ENCODE results near the gene ASIC1. TPM values are rescaled to one million over a fixed set of nuclear protein-coding genes. Genes with fewer than 3 reads are reported as not detected.

ASIC1 gene
- total and polyA plus RNA-seq, 2 of the 13 experiments (the other 11 are each of a cell fraction or from before 2014, with no cell fraction given), result 0.44 to 1.5 TPM

DNA sequence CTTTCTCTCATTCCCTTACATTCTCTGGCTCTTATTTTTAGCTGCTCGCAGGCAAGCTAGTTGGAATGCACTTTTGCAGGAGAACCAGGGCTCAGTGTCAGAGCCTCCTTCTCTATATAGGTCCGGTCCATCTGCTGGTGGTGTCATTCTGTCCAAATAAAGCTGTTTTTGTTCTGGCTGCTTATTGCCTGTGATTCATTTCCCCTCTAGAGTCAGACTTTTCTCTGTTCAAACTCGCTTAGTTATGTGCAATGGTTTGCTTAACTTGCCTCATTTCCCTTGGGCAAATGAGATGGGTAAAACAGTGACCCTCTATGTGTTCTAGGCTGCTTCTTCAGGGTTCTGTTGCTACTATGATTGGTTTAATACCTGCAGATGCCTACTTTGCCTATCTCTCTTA lies 30.6 kb downstream of the ASIC1 start (continued):
- TF ChIP-seq CEBPG (CRISPR knock-in tag; IDR thresholded peaks at IDR 0.05) (peak; percentile 65), PHF5A (CRISPR knock-in tag; IDR thresholded peaks at IDR 0.05; ENCODE audit: low read depth, unreplicated experiment) (no peak), FOSL2 (CRISPR knock-in tag; IDR thresholded peaks at IDR 0.05) (peak; percentile 79)
- TF ChIP-seq, protein P1, sequence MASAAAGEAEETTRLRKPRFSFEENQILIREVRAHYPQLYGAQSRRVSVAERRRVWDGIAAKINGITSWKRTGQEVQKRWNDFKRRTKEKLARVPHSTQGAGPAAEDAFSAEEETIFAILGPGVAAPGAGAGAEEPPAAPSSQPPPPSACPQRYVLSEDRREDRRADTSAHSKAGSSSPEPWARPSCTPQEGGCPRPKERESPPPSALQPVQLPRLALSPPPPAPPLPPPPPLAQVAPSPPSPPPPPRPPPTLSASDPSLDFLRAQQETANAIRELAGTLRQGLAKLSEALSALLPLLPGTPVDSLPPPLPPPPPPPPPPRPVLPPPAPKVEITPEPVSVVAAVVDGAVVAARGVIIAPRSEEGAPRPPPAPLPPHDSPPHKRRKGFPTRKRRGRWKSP (CRISPR knock-in tag; IDR thresholded peaks at IDR 0.05), result no peak

DNA sequence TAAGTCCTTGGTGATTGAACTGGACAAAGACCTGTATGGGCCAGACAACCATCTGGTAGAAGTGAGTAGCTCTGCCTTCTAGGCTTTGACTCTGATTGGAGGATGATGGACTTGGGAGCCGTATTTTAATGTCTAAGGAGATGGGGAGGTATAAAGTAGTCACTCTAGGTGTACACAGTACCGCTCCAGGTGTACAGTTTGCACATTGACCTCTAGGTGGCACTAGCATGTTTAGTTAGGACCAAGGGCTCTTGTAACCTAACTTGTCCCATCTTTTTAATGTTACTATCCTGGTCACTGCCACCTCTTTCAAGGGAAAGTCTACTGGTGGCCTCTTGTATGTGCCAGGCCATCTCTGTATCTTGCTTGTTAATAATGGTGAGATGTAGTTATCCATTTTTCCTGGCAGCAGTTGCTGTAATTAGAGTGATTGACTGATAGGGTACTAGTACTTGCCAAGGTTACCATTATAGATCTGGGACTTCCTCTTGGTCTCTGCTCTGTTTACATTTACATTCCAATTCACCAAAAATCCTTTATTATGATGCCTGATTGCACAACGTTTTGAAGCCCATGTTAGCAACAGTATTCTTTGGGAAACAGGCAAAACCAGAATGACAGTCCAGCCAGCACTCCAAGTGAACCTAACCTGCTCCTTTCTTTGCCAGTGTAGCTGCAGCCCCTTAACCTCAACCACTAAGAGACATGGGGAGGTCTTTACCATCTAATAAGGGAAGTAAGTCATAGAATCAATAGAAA lies 31.4 kb downstream of the ASIC1 start:
- H3K9me3 ChIP-seq (ENCODE audit: low read length), result no peaks in the 10 kb centered on the region
- H3K79me2 ChIP-seq (ENCODE audit: insufficient read depth, low read length), result peaks cover 17% of the 10 kb centered on the region
- H3K27ac ChIP-seq (ENCODE audit: extremely low read length, insufficient read depth, low read length), result peak overlapping the region; percentile 43
- no peak overlapping the region for H3K9ac ChIP-seq (ENCODE audit: insufficient read depth, low read depth, low read length)
- DNase-seq (ENCODE audit: low spot score) (peak; percentile 68), ATAC-seq (peak; percentile 55), FAIRE-seq (peak; percentile 90)
- ChIA-PET POLR2A (interaction anchor here (1.6 to 7.4 kb wide), 4 partner anchors 12 to 78 kb away, joined by 6 to 265 read pairs (median 10); partner anchors contain the start of genes CERS5, COX14 and GPD1), CTCF (ENCODE audit: low intra/inter-chr PET ratio, low total read pairs) (interaction anchor here (1.0 to 2.0 kb wide), 2 partner anchors 14 to 23 kb away, joined by 4 to 5 read pairs; partner anchors contain the start of gene COX14)
- BruUV-seq (replicated peaks), result no TSS peak
- in situ Hi-C loops (cut with HindIII; ENCODE audit: extremely low pct_ligation_motif_present, low pct_unique_long_range_greater_than_20kb) (no loop called here), intact Hi-C loops (cut with micrococcal nuclease; ENCODE audit: unreplicated experiment) (no loop called here)
- H3K4me3 ChIP-seq (replicated peaks in 1 of 3; ENCODE audit: insufficient read depth in 1 of 3, low read depth in 2 of 3, low read length in 3 of 3), result no peak overlapping the region
- 23% methylated on average over 3 of the region's 3 CpGs for WGBS (ENCODE audit: low lambda C conversion rate)
- peaks cover 45% of the 10 kb centered on the region for H3K4me1 ChIP-seq (ENCODE audit: insufficient read depth, low read length)
- no peak overlapping the region for H2AFZ ChIP-seq (ENCODE audit: low read length)
- H3K4me2 ChIP-seq (ENCODE audit: low read depth, low read length), result 0 out of 2 replicates have a peak overlapping the region, but pooled peaks have one; percentile 0
- no peaks in the 10 kb centered on the region for H3K27me3 ChIP-seq (ENCODE audit: control insufficient read depth in 1 of 2, insufficient read depth in 2 of 2, low read length in 2 of 2)
- peaks cover 4% of the 10 kb centered on the region; the same call in 1 of the 2 replicates for H4K20me1 ChIP-seq (ENCODE audit: insufficient read depth, low read length)
- H3K36me3 ChIP-seq (replicated peaks in 1 of 2; ENCODE audit: control insufficient read depth in 1 of 2, insufficient read depth in 2 of 2, low read length in 2 of 2), result peaks cover 20 to 52% of the 10 kb centered on the region in 2 experiments
- TF ChIP-seq SP2 (CRISPR knock-in tag; IDR thresholded peaks at IDR 0.05) (no peak), ZNF607 (CRISPR knock-in tag; IDR thresholded peaks at IDR 0.05; ENCODE audit: borderline replicate concordance) (0 out of 2 replicates have a peak, but pooled peaks have one; percentile 26), ZNF251 (CRISPR knock-in tag; IDR thresholded peaks at IDR 0.05) (no peak), ZNF451 (CRISPR knock-in tag; IDR thresholded peaks at IDR 0.05) (no peak), SOX13 (IDR thresholded peaks at IDR 0.05) (no peak), SOX13 (CRISPR knock-in tag; conservative IDR thresholded peaks at IDR 0.05 in 1 of 2, IDR thresholded peaks at IDR 0.05 in 1 of 2) (0 out of 4 replicates have a peak, but pooled peaks of 1 of the 2 experiments have one; percentile 4), FOXA3 (CRISPR knock-in tag; IDR thresholded peaks at IDR 0.05) (peak; percentile 38; the same call in 1 of the 2 replicates), STAG1 (CRISPR knock-in tag; IDR thresholded peaks at IDR 0.05) (peak; percentile 61), CEBPG (CRISPR knock-in tag; IDR thresholded peaks at IDR 0.05) (peak; percentile 25; the same call in 1 of the 2 replicates), KMT2B (CRISPR knock-in tag; IDR thresholded peaks at IDR 0.05) (0 out of 2 replicates have a peak, but pooled peaks have one; percentile 14), ZFP90 (CRISPR knock-in tag; IDR thresholded peaks at IDR 0.05; ENCODE audit: borderline replicate concordance) (no peak), PHF21A (CRISPR knock-in tag; IDR thresholded peaks at IDR 0.05) (no peak), RAD21 (CRISPR knock-in tag; IDR thresholded peaks at IDR 0.05) (peak; percentile 38; the same call in 1 of the 2 replicates), SIN3B (IDR thresholded peaks at IDR 0.05; ENCODE audit: low read length) (0 out of 2 replicates have a peak, but pooled peaks have one; percentile 13), ARID2 (CRISPR knock-in tag; IDR thresholded peaks at IDR 0.05; ENCODE audit: borderline replicate concordance) (no peak)
- TF ChIP-seq, protein P2, sequence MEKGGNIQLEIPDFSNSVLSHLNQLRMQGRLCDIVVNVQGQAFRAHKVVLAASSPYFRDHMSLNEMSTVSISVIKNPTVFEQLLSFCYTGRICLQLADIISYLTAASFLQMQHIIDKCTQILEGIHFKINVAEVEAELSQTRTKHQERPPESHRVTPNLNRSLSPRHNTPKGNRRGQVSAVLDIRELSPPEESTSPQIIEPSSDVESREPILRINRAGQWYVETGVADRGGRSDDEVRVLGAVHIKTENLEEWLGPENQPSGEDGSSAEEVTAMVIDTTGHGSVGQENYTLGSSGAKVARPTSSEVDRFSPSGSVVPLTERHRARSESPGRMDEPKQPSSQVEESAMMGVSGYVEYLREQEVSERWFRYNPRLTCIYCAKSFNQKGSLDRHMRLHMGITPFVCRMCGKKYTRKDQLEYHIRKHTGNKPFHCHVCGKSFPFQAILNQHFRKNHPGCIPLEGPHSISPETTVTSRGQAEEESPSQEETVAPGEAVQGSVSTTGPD (CRISPR knock-in tag; IDR thresholded peaks at IDR 0.05), result peak; percentile 77; the same call in 1 of the 2 replicates
- TF ChIP-seq, protein P3, sequence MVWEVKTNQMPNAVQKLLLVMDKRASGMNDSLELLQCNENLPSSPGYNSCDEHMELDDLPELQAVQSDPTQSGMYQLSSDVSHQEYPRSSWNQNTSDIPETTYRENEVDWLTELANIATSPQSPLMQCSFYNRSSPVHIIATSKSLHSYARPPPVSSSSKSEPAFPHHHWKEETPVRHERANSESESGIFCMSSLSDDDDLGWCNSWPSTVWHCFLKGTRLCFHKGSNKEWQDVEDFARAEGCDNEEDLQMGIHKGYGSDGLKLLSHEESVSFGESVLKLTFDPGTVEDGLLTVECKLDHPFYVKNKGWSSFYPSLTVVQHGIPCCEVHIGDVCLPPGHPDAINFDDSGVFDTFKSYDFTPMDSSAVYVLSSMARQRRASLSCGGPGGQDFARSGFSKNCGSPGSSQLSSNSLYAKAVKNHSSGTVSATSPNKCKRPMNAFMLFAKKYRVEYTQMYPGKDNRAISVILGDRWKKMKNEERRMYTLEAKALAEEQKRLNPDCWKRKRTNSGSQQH (CRISPR knock-in tag; IDR thresholded peaks at IDR 0.05; ENCODE audit: low read depth), result no peak

Data from HepG2 (cell line).